Endothelial cell of umbilical vein (primary cell): Measurements from ENCODE around the gene NRG3. TPM values are rescaled to one million over a fixed set of nuclear protein-coding genes. Genes with fewer than 3 reads are reported as not detected.

Experiments
- BruUV-seq: library from RNA; stranded (reverse); fragments of 400-500 nt; replicated peaks from 2 replicates; lab custom pipeline; 2021; lab: Mats Ljungman, UMichigan
- CTCF ChIA-PET: fragments of 300-600, 350-600 bp; sonication (Branson Sonifier 250); formaldehyde crosslinking; loops from one replicate; lab custom pipeline; 2021; ENCODE audit warnings: antibody characterized with exemption, inconsistent platforms; lab: Charles Lee
- POLR2A ChIA-PET: fragments of 300-600, 350-600 bp; sonication (Branson Sonifier 250); formaldehyde crosslinking; loops from one replicate; lab custom pipeline; 2021; ENCODE audit warnings: antibody characterized with exemption, inconsistent platforms; lab: Charles Lee
- DNase-seq: peaks from one replicate; pipeline ENCODE4 v3.0.0-alpha.2; 2011; ENCODE audit warnings: low read depth, low spot score
- FAIRE-seq: peaks from 2 replicates; lab custom pipeline; 2011; peaks lifted over from hg19 to GRCh38; lab: Jason Lieb, UNC
- H2AFZ ChIP-seq: 2 replicates; pipeline ENCODE4 v1.6.0; 2012; ENCODE audit warnings: low read depth, low read length, control low read depth, inconsistent platforms
- H3K27ac ChIP-seq: 2 replicates; pipeline ENCODE4 v1.5.1; 2011; ENCODE audit warnings: low read depth, mild to moderate bottlenecking, control low read depth, low read length, moderate library complexity; ENCODE audit not compliant: insufficient read depth
- H3K27me3 ChIP-seq, 2 experiments: 2 replicates each; pipeline versions ENCODE4 v1.6.0 to v1.6.1; 2011; ENCODE audit warnings: low read length in 2 of 2, mixed read lengths in 1 of 2; ENCODE audit not compliant: control insufficient read depth in 2 of 2, insufficient read depth in 2 of 2
- H3K36me3 ChIP-seq, 2 experiments: 2 replicates in 1 of 2; 3 replicates in 1 of 2; pipeline ENCODE4 v1.5.1; 2011; ENCODE audit warnings: low read length in 2 of 2, mild to moderate bottlenecking in 1 of 2, moderate library complexity in 1 of 2; ENCODE audit not compliant: control insufficient read depth in 2 of 2, insufficient read depth in 2 of 2; ENCODE audit errors: extremely low read depth in 1 of 2
- H3K4me1 ChIP-seq: 3 replicates; pipeline ENCODE4 v1.5.1; 2011; ENCODE audit warnings: mild to moderate bottlenecking, low read length; ENCODE audit not compliant: control insufficient read depth, insufficient read depth; ENCODE audit errors: extremely low read depth
- H3K4me2 ChIP-seq: 2 replicates; pipeline ENCODE4 v1.6.1; 2011; ENCODE audit warnings: low read length, control low read depth, mixed read lengths; ENCODE audit not compliant: insufficient read depth
- H3K4me3 ChIP-seq, 3 experiments: fragments of 200-600 bp in 1 of 3; sonication (generic), shearing (Covaris generic) in 1 of 3; replicated peaks in 1 of 3; 2 replicates each; pipeline ENCODE4 v1.5.1; 2011 to 2016; ENCODE audit warnings: control low read depth in 3 of 3, low read length in 3 of 3, mild to moderate bottlenecking in 2 of 3, inconsistent platforms in 1 of 3, low read depth in 1 of 3, moderate library complexity in 1 of 3; ENCODE audit not compliant: insufficient read depth in 1 of 3
- H3K79me2 ChIP-seq: 2 replicates; pipeline ENCODE4 v1.6.0; 2012; ENCODE audit warnings: low read length, inconsistent platforms; ENCODE audit not compliant: control insufficient read depth, insufficient read depth
- H3K9ac ChIP-seq: replicated peaks from 2 replicates; pipeline ENCODE3; 2011; ENCODE audit warnings: low read length, control low read depth; ENCODE audit not compliant: insufficient read depth; ENCODE audit errors: extremely low read depth
- H3K9me1 ChIP-seq: replicated peaks from 3 replicates; pipeline ENCODE4 v1.6.0; 2011; ENCODE audit warnings: mild to moderate bottlenecking, low read length; ENCODE audit not compliant: control insufficient read depth, insufficient read depth; ENCODE audit errors: extremely low read depth
- H3K9me3 ChIP-seq: replicated peaks from 2 replicates; pipeline ENCODE4 v1.5.1; 2012; ENCODE audit warnings: low read length, inconsistent platforms; ENCODE audit not compliant: control insufficient read depth, insufficient read depth
- H4K20me1 ChIP-seq: replicated peaks from 2 replicates; pipeline ENCODE3; 2011; ENCODE audit warnings: mild to moderate bottlenecking, low read length; ENCODE audit not compliant: control insufficient read depth, insufficient read depth; ENCODE audit errors: extremely low read depth
- CTCF ChIP-seq, 2 donors: IDR thresholded peaks; 1 replicate in 1 of 2; 2 replicates in 1 of 2; pipeline ENCODE4 v1.5.1; 2011; ENCODE audit warnings: low read length in 2 of 2, mild to moderate bottlenecking in 2 of 2, moderate library complexity in 2 of 2, control low read depth in 1 of 2, inconsistent platforms in 1 of 2, low read depth in 1 of 2; ENCODE audit not compliant: insufficient read depth in 1 of 2; ENCODE audit errors: extremely low read depth in 1 of 2
- EZH2 ChIP-seq: IDR thresholded peaks from 2 replicates; pipeline ENCODE4 v1.6.1; 2012; ENCODE audit warnings: borderline replicate concordance, low read depth, mild to moderate bottlenecking, moderate library complexity, low read length, inconsistent platforms; ENCODE audit not compliant: severe bottlenecking
- FOS ChIP-seq: IDR thresholded peaks from 2 replicates; pipeline ENCODE4 v1.6.1; 2011; ENCODE audit warnings: mild to moderate bottlenecking, low read length, moderate library complexity, borderline replicate concordance; ENCODE audit not compliant: insufficient read depth
- GATA2 ChIP-seq: IDR thresholded peaks from 2 replicates; pipeline ENCODE4 v1.7.0; 2011; ENCODE audit warnings: low read depth, mild to moderate bottlenecking, moderate library complexity, mixed read lengths, low read length; ENCODE audit not compliant: insufficient read length, insufficient read depth
- JUN ChIP-seq: IDR thresholded peaks from 2 replicates; pipeline ENCODE4 v1.6.1; 2011; ENCODE audit warnings: borderline replicate concordance, low read depth; ENCODE audit not compliant: insufficient read length, insufficient read depth
- MAX ChIP-seq: IDR thresholded peaks from 2 replicates; pipeline ENCODE4 v1.6.1; 2011; ENCODE audit not compliant: insufficient read depth, insufficient read length
- POLR2A ChIP-seq: IDR thresholded peaks from 2 replicates; pipeline ENCODE4 v1.6.1; 2012; ENCODE audit warnings: low read depth, mild to moderate bottlenecking, control low read depth, low read length
- POLR2AphosphoS5 ChIP-seq: IDR thresholded peaks from 2 replicates; pipeline ENCODE4 v1.6.1; 2012; ENCODE audit warnings: low read depth, mild to moderate bottlenecking, control low read depth, low read length, moderate library complexity; ENCODE audit not compliant: insufficient read depth
- dilution Hi-C: fragments of 300-500 bp; cut with MboI; formaldehyde crosslinking; loops from one replicate; pipeline ENCODE4 v1.15.0; 2019; ENCODE audit warnings: low sequenced_read_pairs; ENCODE audit not compliant: extremely low pct_ligation_motif_present
- intact Hi-C: fragments of 100-400 bp; cut with micrococcal nuclease; formaldehyde crosslinking; loops from one replicate; pipeline ENCODE4 v1.10.0; 2022
- polyA plus RNA-seq, 4 experiments: library from polyadenylated mRNA; depleted of rRNA in 3 of 4; stranded (reverse) in 3 of 4; unstranded in 1 of 4; fragments of >200 nt; gene quantifications; 2 replicates each; pipeline versions ENCODE4 v1.2.1 to v1.2.3, GENCODE V29; 2011 to 2012; ENCODE audit warnings: missing spikeins in 1 of 4
- total RNA-seq: library from RNA; stranded (reverse); gene quantifications from 2 replicates; pipeline ENCODE4 v1.2.3, GENCODE V29; 2021

Gene NRG3
- total and polyA plus RNA-seq, 2 donors (not counting 3 experiments of a cell fraction or from before 2014, with no cell fraction given), result 1.9 to 3.9 TPM

- Histone ChIP-seq H3K4me1 (no peaks in the 10 kb centered on the region), H3K27me3 (no peaks in the 10 kb centered on the region), H3K4me3 (no peak overlapping the region), H2AFZ (no peak overlapping the region), H3K79me2 (no peaks in the 10 kb centered on the region), H3K9me1 (no peaks in the 10 kb centered on the region), H3K9me3 (no peaks in the 10 kb centered on the region), H3K9ac (no peak overlapping the region), H3K36me3 (no peaks in the 10 kb centered on the region), H3K4me2 (no peak overlapping the region), H3K27ac (no peak overlapping the region), H4K20me1 (no peaks in the 10 kb centered on the region)
- ChIA-PET POLR2A (no interaction called here), CTCF (no interaction called here)
- no peak for DNase-seq
- intact Hi-C loops (no loop called here), dilution Hi-C loops (no loop called here)
- no TSS peak for BruUV-seq
- TF ChIP-seq MAX (no peak), CTCF (IDR thresholded peaks at IDR 0.05; ENCODE audit: extremely low read depth in 1 of 2, insufficient read depth in 1 of 2, low read depth in 1 of 2, low read length in 2 of 2) (no peak), GATA2 (no peak), POLR2A (no peak), FOS (no peak), EZH2 (no peak), JUN (no peak), POLR2AphosphoS5 (no peak)
- FAIRE-seq, result no peak
Observed at GRCh38 chr10:82267014-82267413, 392.0 kb downstream of the NRG3 start.
